GM12878 (cell line): ENCODE results near the gene SGSH. TPM values are rescaled to one million over a fixed set of nuclear protein-coding genes. Genes with fewer than 3 reads are reported as not detected.

Experiments
- ATAC-seq: fragments of 200-7000 bp; cut with Tn5 transposase; 3 replicates; pipeline ENCODE4 v1.9.1; 2020; ENCODE audit warnings: mild to moderate bottlenecking, moderate library complexity
- BruUV-seq: library from RNA; stranded (reverse); fragments of 400-500 nt; replicated peaks from 2 replicates; lab custom pipeline; 2021; lab: Mats Ljungman, UMichigan
- CTCF ChIA-PET: fragments of 300-600 bp; sonication (Branson Sonifier 250); formaldehyde crosslinking; extraction: SDS; loops from one replicate; lab custom pipeline; 2021; ENCODE audit warnings: inconsistent platforms; lab: Yijun Ruan, JAX
- POLR2A ChIA-PET: fragments of 350-600 bp; formaldehyde crosslinking; extraction: SDS; loops from one replicate; lab custom pipeline; 2021; ENCODE audit warnings: inconsistent platforms; lab: Charles Lee
- RAD21 ChIA-PET: fragments of 300-600 bp; sonication (Branson Sonifier 250); formaldehyde crosslinking; loops from one replicate; lab custom pipeline; 2023; ENCODE audit warnings: antibody characterized with exemption; ENCODE audit not compliant: unreplicated experiment; lab: Charles Lee
- SMC1A ChIA-PET: fragments of 300-600 bp; sonication (Branson Sonifier 250); formaldehyde crosslinking; loops from one replicate; lab custom pipeline; 2023; ENCODE audit not compliant: unreplicated experiment, uncharacterized antibody; lab: Charles Lee
- DNase-seq: peaks from one replicate; pipeline ENCODE4 v3.0.0-alpha.2; 2011; ENCODE audit warnings: low read depth, low spot score
- FAIRE-seq: peaks from 3 replicates; lab custom pipeline; 2011; peaks lifted over from hg19 to GRCh38; lab: Jason Lieb, UNC
- H2AFZ ChIP-seq: 2 replicates; pipeline ENCODE4 v1.6.0; 2011; ENCODE audit warnings: low read depth, low read length, control low read depth; ENCODE audit not compliant: control insufficient read depth
- H3K27ac ChIP-seq: 2 replicates; pipeline ENCODE4 v1.5.1; 2011; ENCODE audit warnings: control low read depth; ENCODE audit not compliant: control insufficient read depth, insufficient read depth
- H3K27me3 ChIP-seq, 2 experiments: replicated peaks in 1 of 2; 2 replicates each; pipeline versions ENCODE4 v1.6.0 to v1.6.1; 2011; ENCODE audit warnings: low read length in 1 of 2; ENCODE audit not compliant: control insufficient read depth in 2 of 2, insufficient read depth in 2 of 2
- H3K36me3 ChIP-seq, 2 experiments: 2 replicates each; pipeline ENCODE4 v1.5.1; 2011; ENCODE audit warnings: low read length in 1 of 2; ENCODE audit not compliant: control insufficient read depth in 2 of 2, insufficient read depth in 2 of 2
- H3K4me1 ChIP-seq: 2 replicates; pipeline ENCODE4 v1.6.1; 2011; ENCODE audit warnings: mild to moderate bottlenecking, low read length, moderate library complexity, mixed read lengths; ENCODE audit not compliant: control insufficient read depth, insufficient read depth
- H3K4me2 ChIP-seq: 2 replicates; pipeline ENCODE4 v1.6.0; 2011; ENCODE audit warnings: control low read depth; ENCODE audit not compliant: control insufficient read depth, insufficient read depth
- H3K4me3 ChIP-seq: fragments of 200-600 bp; sonication (generic); 2 replicates; pipeline ENCODE4 v1.5.1; 2016
- H3K79me2 ChIP-seq: 2 replicates; pipeline ENCODE4 v1.6.0; 2011; ENCODE audit warnings: low read length; ENCODE audit not compliant: control insufficient read depth, insufficient read depth
- H3K9ac ChIP-seq: 2 replicates; pipeline ENCODE4 v1.8.0; 2011; ENCODE audit warnings: low read length, control low read depth, mixed read lengths; ENCODE audit not compliant: control insufficient read depth, insufficient read depth
- H3K9me3 ChIP-seq: replicated peaks from 3 replicates; pipeline ENCODE4 v1.5.1; 2011; ENCODE audit warnings: mild to moderate bottlenecking, low read length; ENCODE audit not compliant: control insufficient read depth, insufficient read depth
- H4K20me1 ChIP-seq: 2 replicates; pipeline ENCODE4 v1.6.0; 2011; ENCODE audit not compliant: control insufficient read depth, insufficient read depth
- CHD1 ChIP-seq: IDR thresholded peaks from 2 replicates; pipeline ENCODE4 v1.6.1; 2012; ENCODE audit warnings: low read depth, low read length, improper control_type of control experiment
- CHD4 ChIP-seq: fragments of 200-600 bp; sonication (generic); IDR thresholded peaks from 2 replicates; pipeline ENCODE4 v1.6.1; 2016; ENCODE audit warnings: mild to moderate bottlenecking
- EGR1 ChIP-seq, 2 experiments: IDR thresholded peaks; 1 replicate in 1 of 2; 2 replicates in 1 of 2; pipeline ENCODE4 v1.6.1; 2011 to 2012; ENCODE audit warnings: low read depth in 2 of 2, low read length in 2 of 2, borderline replicate concordance in 1 of 2, mild to moderate bottlenecking in 1 of 2, moderate library complexity in 1 of 2
- EP300 ChIP-seq, 2 experiments: fragments of 150-350 bp in 1 of 2; IDR thresholded peaks; 2 replicates each; pipeline ENCODE4 v1.6.1; 2011 to 2012; ENCODE audit warnings: low read depth in 2 of 2, low read length in 2 of 2, borderline replicate concordance in 1 of 2, improper control_type of control experiment in 1 of 2, inconsistent platforms in 1 of 2; ENCODE audit not compliant: control insufficient read depth in 1 of 2
- LARP7 ChIP-seq: fragments of 450-650 bp; IDR thresholded peaks from 2 replicates; pipeline ENCODE4 v1.6.1; 2017; ENCODE audit warnings: mild to moderate bottlenecking
- MLLT1 ChIP-seq: fragments of 450-650 bp; IDR thresholded peaks from 2 replicates; pipeline ENCODE4 v1.6.1; 2016; ENCODE audit warnings: mild to moderate bottlenecking
- MXI1 ChIP-seq: fragments of 150-350 bp; IDR thresholded peaks from 2 replicates; pipeline ENCODE4 v1.6.1; 2011; ENCODE audit warnings: low read depth, mild to moderate bottlenecking, inconsistent platforms, low read length, improper control_type of control experiment
- NR2C2 ChIP-seq: IDR thresholded peaks from 2 replicates; pipeline ENCODE4 v1.6.1; 2011; ENCODE audit warnings: borderline replicate concordance, low read depth; ENCODE audit not compliant: control insufficient read depth, insufficient read length
- NR2F1 ChIP-seq: fragments of 450-650 bp; conservative IDR thresholded peaks from 2 replicates; pipeline ENCODE4 v1.6.1; 2017; ENCODE audit warnings: mild to moderate bottlenecking
- RAD51 ChIP-seq: fragments of 450-650 bp; IDR thresholded peaks from 2 replicates; pipeline ENCODE4 v1.6.1; 2016; ENCODE audit warnings: moderate library complexity, mild to moderate bottlenecking, inconsistent platforms
- RCOR1 ChIP-seq: conservative IDR thresholded peaks from 2 replicates; pipeline ENCODE4 v1.6.1; 2012; ENCODE audit warnings: low read depth, low read length, improper control_type of control experiment
- SMARCA5 ChIP-seq: fragments of 450-650 bp; IDR thresholded peaks from 2 replicates; pipeline ENCODE4 v1.6.1; 2017; ENCODE audit warnings: mild to moderate bottlenecking
- SREBF2 ChIP-seq: IDR thresholded peaks from 2 replicates; pipeline ENCODE4 v1.6.1; 2012; ENCODE audit warnings: mild to moderate bottlenecking, low read length
- STAT3 ChIP-seq: IDR thresholded peaks from 2 replicates; pipeline ENCODE4 v1.6.1; 2011; ENCODE audit warnings: low read depth, low read length, improper control_type of control experiment
- SUZ12 ChIP-seq: fragments of 200-600 bp; sonication (generic); IDR thresholded peaks from one replicate; pipeline ENCODE4 v1.6.1; 2018; ENCODE audit warnings: antibody characterized with exemption, mild to moderate bottlenecking; ENCODE audit not compliant: unreplicated experiment
- TBL1XR1 ChIP-seq: IDR thresholded peaks from 2 replicates; pipeline ENCODE4 v1.6.1; 2012; ENCODE audit warnings: low read depth, low read length, improper control_type of control experiment
- ZNF274 ChIP-seq: IDR thresholded peaks from one replicate; pipeline ENCODE4 v1.8.0; 2011; ENCODE audit not compliant: insufficient read length, insufficient read depth
- ZSCAN29 ChIP-seq: fragments of 450-650 bp; IDR thresholded peaks from 2 replicates; pipeline ENCODE4 v1.6.1; 2017; ENCODE audit warnings: mild to moderate bottlenecking, moderate library complexity
- WGBS: methylation state at CpG from one replicate; pipeline ENCODE4 v1.1.6; 2016; ENCODE audit warnings: low lambda C conversion rate; ENCODE audit not compliant: insufficient replicate concordance, insufficient coverage; ENCODE audit errors: missing lambda C conversion rate; 5-methylcytosine and 5-hydroxymethylcytosine counted together
- in situ Hi-C: fragments of 300-500 bp; cut with MboI; formaldehyde crosslinking; loops from 9 replicates; pipeline ENCODE4 v1.14.3; 2018; ENCODE audit warnings: mixed read lengths
- intact Hi-C: fragments of 100-400 bp; cut with micrococcal nuclease; formaldehyde crosslinking; loops from one replicate; pipeline ENCODE4 v1.14.2; 2022; ENCODE audit not compliant: unreplicated experiment
- polyA plus RNA-seq, 11 experiments: library from polyadenylated mRNA; depleted of rRNA in 4 of 11; unstranded in 6 of 11; stranded (reverse) in 5 of 11; fragments of >200 nt; fragmentation: Nextera tagmentation in 4 of 11; fragmentation: Illumina TruSeq in 1 of 11; extraction: Ambion mirVana in 4 of 11; extraction: Trizol in 1 of 11; gene quantifications; 1 replicate in 1 of 11; 2 replicates in 10 of 11; pipeline versions ENCODE4 v1.2.1 to v1.2.3, GENCODE V29; 2011 to 2016; ENCODE audit warnings: inconsistent platforms in 2 of 11, missing spikeins in 2 of 11, low read depth in 1 of 11
- total RNA-seq, 4 experiments: library from RNA; depleted of rRNA in 3 of 4; stranded (reverse); fragments of >200 nt in 3 of 4; fragmentation: Illumina TruSeq in 1 of 4; extraction: Trizol in 1 of 4; gene quantifications; 2 replicates each; pipeline versions ENCODE4 v1.2.1 to v1.2.3, GENCODE V29; 2013 to 2021
- TF ChIP-seq, protein P1 (sequence below): IDR thresholded peaks from 2 replicates; pipeline ENCODE4 v1.6.1; 2012; ENCODE audit warnings: low read depth, low read length, improper control_type of control experiment
- TF ChIP-seq, protein P2 (sequence below): fragments of 450-650 bp; IDR thresholded peaks from 2 replicates; pipeline ENCODE4 v1.6.1; 2014; ENCODE audit warnings: mild to moderate bottlenecking

Gene SGSH
- total and polyA plus RNA-seq, 10 of the 15 experiments (the other 5 are each of a cell fraction or from before 2014, with no cell fraction given): 0.13 to 17.2 (median 6.0) TPM

DNA sequence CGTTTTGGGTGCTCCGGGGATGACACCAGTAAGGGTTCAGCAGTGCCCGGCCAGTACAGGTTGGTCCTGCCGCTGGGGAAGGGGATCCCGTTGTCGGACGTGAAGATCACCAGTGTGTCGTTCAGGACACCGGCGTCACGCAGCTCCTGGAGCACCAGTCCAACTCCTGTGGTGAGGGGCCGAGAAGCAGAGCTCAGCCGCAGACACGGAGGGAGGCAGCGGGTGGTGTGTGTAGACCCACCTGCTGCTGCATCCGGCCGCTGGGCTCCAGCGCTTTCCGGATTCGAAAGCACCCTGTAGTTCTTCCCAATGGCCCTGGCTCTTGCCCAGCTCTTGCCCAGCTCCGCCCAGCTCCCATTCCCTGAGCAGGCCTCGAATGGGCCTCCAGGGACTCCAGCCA is 8.0 kb downstream of the SGSH start:
- 89% methylated on average over 22 of the region's 22 CpGs for WGBS
- FAIRE-seq (no peak), DNase-seq (no peak), ATAC-seq (no peak)
- ChIA-PET SMC1A (no interaction called here), CTCF (interaction anchor here (0.7 kb wide), 1 partner anchor 14 kb away, joined by 3 read pairs; no protein-coding TSS in a partner anchor), POLR2A (interaction anchor here (0.8 kb wide), 1 partner anchor 54 kb away, joined by 3 read pairs; no protein-coding TSS in a partner anchor), RAD21 (no interaction called here)
- H3K27ac ChIP-seq: no peak overlapping the region
- H3K79me2 ChIP-seq: no peaks in the 10 kb centered on the region
- no peak overlapping the region for H2AFZ ChIP-seq
- no peak overlapping the region for H3K4me3 ChIP-seq
- peaks cover 0 to 5% of the 10 kb centered on the region in 2 experiments for H3K36me3 ChIP-seq
- H4K20me1 ChIP-seq: no peaks in the 10 kb centered on the region
- intact Hi-C loops: no loop called here
- in situ Hi-C loops: no loop called here
- H3K4me2 ChIP-seq: no peak overlapping the region
- no peaks in the 10 kb centered on the region for H3K4me1 ChIP-seq
- no TSS peak for BruUV-seq
- H3K9me3 ChIP-seq: no peaks in the 10 kb centered on the region
- no peak overlapping the region for H3K9ac ChIP-seq
- H3K27me3 ChIP-seq: no peaks in the 10 kb centered on the region
- TF ChIP-seq CHD1 (no peak), LARP7 (no peak), ZSCAN29 (no peak), SUZ12 (no peak), CHD4 (no peak), RAD51 (no peak), STAT3 (no peak), EP300 (IDR thresholded peaks at IDR 0.05; ENCODE audit: borderline replicate concordance in 1 of 2, control insufficient read depth in 1 of 2, low read depth in 2 of 2, low read length in 2 of 2) (no peak), SREBF2 (no peak), RCOR1 (no peak), ZNF274 (no peak), NR2C2 (no peak), EGR1 (IDR thresholded peaks at IDR 0.05; ENCODE audit: borderline replicate concordance in 1 of 2, low read depth in 2 of 2, low read length in 2 of 2) (no peak), SMARCA5 (no peak), MXI1 (no peak), TBL1XR1 (no peak), MLLT1 (no peak), NR2F1 (no peak)
- TF ChIP-seq, protein P1, sequence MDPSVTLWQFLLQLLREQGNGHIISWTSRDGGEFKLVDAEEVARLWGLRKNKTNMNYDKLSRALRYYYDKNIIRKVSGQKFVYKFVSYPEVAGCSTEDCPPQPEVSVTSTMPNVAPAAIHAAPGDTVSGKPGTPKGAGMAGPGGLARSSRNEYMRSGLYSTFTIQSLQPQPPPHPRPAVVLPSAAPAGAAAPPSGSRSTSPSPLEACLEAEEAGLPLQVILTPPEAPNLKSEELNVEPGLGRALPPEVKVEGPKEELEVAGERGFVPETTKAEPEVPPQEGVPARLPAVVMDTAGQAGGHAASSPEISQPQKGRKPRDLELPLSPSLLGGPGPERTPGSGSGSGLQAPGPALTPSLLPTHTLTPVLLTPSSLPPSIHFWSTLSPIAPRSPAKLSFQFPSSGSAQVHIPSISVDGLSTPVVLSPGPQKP: no peak
- TF ChIP-seq, protein P2, sequence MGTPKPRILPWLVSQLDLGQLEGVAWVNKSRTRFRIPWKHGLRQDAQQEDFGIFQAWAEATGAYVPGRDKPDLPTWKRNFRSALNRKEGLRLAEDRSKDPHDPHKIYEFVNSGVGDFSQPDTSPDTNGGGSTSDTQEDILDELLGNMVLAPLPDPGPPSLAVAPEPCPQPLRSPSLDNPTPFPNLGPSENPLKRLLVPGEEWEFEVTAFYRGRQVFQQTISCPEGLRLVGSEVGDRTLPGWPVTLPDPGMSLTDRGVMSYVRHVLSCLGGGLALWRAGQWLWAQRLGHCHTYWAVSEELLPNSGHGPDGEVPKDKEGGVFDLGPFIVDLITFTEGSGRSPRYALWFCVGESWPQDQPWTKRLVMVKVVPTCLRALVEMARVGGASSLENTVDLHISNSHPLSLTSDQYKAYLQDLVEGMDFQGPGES: no peak
